Measurements from ENCODE around the gene CAMLG.

Gene CAMLG

GRCh38 chr5:134798468-134798867 is 60.1 kb downstream of the CAMLG start:
- Histone ChIP-seq H3K36me3 (replicated peaks) (peaks cover 39% of the 10 kb centered on the region), H3K27ac (no peak overlapping the region), H3K27me3 (replicated peaks) (no peaks in the 10 kb centered on the region), H3K4me3 (ENCODE audit: low read depth, low read length) (no peak overlapping the region)
- no peak for DNase-seq
- in situ Hi-C loops (cut with HindIII; ENCODE audit: low pct_ligation_motif_present, low sequenced_read_pairs): no loop called here
- TF ChIP-seq CTCF (IDR thresholded peaks at IDR 0.05; ENCODE audit: low read depth, low read length, missing control alignments): no peak

All from brain microvascular endothelial cell (primary cell).